K562 (cell line): ENCODE results near the gene DSTYK. TPM values are rescaled to one million over a fixed set of nuclear protein-coding genes. Genes with fewer than 3 reads are reported as not detected.

Source experiments
- ATAC-seq: fragments of 200-7000 bp; cut with Tn5 transposase; 3 replicates; pipeline ENCODE4 v1.9.1; 2020; ENCODE audit warnings: moderate library complexity
- BruUV-seq: library from RNA; stranded (reverse); fragments of 400-500 nt; replicated peaks from 2 replicates; lab custom pipeline; 2021; lab: Mats Ljungman, UMichigan
- CTCF ChIA-PET: fragments of 300-600 bp; formaldehyde crosslinking; extraction: SDS; loops from one replicate; lab custom pipeline; 2021; ENCODE audit warnings: low intra/inter-chr PET ratio; lab: Yijun Ruan, JAX
- POLR2A ChIA-PET: fragments of 300-600, 350-650 bp; sonication (Branson Sonifier 250); formaldehyde crosslinking; extraction: SDS; loops from one replicate; lab custom pipeline; 2021; ENCODE audit warnings: antibody characterized with exemption, inconsistent platforms; lab: Yijun Ruan, JAX
- DNase-seq, 4 experiments: peaks; one replicate each; pipeline versions ENCODE4 v3.0.0 to v3.0.0-alpha.2; 2011 to 2018; ENCODE audit warnings: low spot score in 3 of 4, mixed read lengths in 3 of 4; ENCODE audit errors: extremely low read depth in 1 of 4
- FAIRE-seq: peaks from 2 replicates; lab custom pipeline; 2011; peaks lifted over from hg19 to GRCh38; lab: Jason Lieb, UNC
- H2AFZ ChIP-seq: 2 replicates; pipeline ENCODE4 v1.6.0; 2011; ENCODE audit warnings: low read depth, low read length, control low read depth, inconsistent platforms
- H3K27ac ChIP-seq: fragments of 200-600 bp; 3 replicates; pipeline ENCODE4 v1.8.0; 2011; ENCODE audit warnings: low read depth, mild to moderate bottlenecking, control low read depth, inconsistent platforms, low read length, moderate library complexity, mixed read lengths; ENCODE audit errors: extremely low read depth
- H3K27me3 ChIP-seq, 2 experiments: fragments of 300-600 bp in 1 of 2; 2 replicates in 1 of 2; 3 replicates in 1 of 2; pipeline versions ENCODE4 v1.6.0 to v1.8.0; 2011; ENCODE audit warnings: inconsistent platforms in 2 of 2, low read length in 2 of 2, mild to moderate bottlenecking in 1 of 2, mixed read lengths in 1 of 2, moderate library complexity in 1 of 2; ENCODE audit not compliant: control insufficient read depth in 2 of 2, insufficient read depth in 2 of 2
- H3K36me3 ChIP-seq: fragments of 300-600 bp; 3 replicates; pipeline ENCODE4 v1.8.0; 2011; ENCODE audit warnings: mild to moderate bottlenecking, low read length, inconsistent platforms; ENCODE audit not compliant: control insufficient read depth, insufficient read depth
- H3K4me1 ChIP-seq, 2 experiments: fragments of 200-600 bp in 1 of 2; replicated peaks in 1 of 2; 2 replicates in 1 of 2; 3 replicates in 1 of 2; pipeline versions ENCODE4 v1.5.1 to v1.8.0; 2011; ENCODE audit warnings: inconsistent platforms in 2 of 2, low read length in 2 of 2, mild to moderate bottlenecking in 1 of 2, mixed read lengths in 1 of 2, moderate library complexity in 1 of 2; ENCODE audit not compliant: control insufficient read depth in 2 of 2, insufficient read depth in 2 of 2
- H3K4me2 ChIP-seq: 2 replicates; pipeline ENCODE4 v1.6.1; 2011; ENCODE audit warnings: low read length, control low read depth, inconsistent platforms, mixed read lengths; ENCODE audit not compliant: insufficient read depth
- H3K4me3 ChIP-seq: fragments of 200-600 bp; sonication (generic), shearing (Covaris generic); 2 replicates; pipeline ENCODE4 v1.5.1; 2016; ENCODE audit warnings: control low read depth, inconsistent platforms
- H3K79me2 ChIP-seq: fragments of 200-600 bp; 3 replicates; pipeline ENCODE4 v1.8.0; 2011; ENCODE audit warnings: low read length, inconsistent platforms; ENCODE audit not compliant: control insufficient read depth, insufficient read depth
- H3K9ac ChIP-seq, 2 experiments: 2 replicates each; pipeline versions ENCODE4 v1.6.0 to v1.6.1; 2011; ENCODE audit warnings: low read depth in 2 of 2, low read length in 2 of 2, control low read depth in 1 of 2, inconsistent platforms in 1 of 2, mild to moderate bottlenecking in 1 of 2, mixed read lengths in 1 of 2; ENCODE audit not compliant: insufficient read depth in 1 of 2
- H3K9me1 ChIP-seq: one replicate; pipeline ENCODE4 v1.6.0; 2011; ENCODE audit warnings: inconsistent platforms, mild to moderate bottlenecking, low read length, moderate library complexity; ENCODE audit not compliant: control insufficient read depth, insufficient read depth
- H3K9me3 ChIP-seq: replicated peaks from 2 replicates; pipeline ENCODE4 v1.5.1; 2011; ENCODE audit warnings: low read depth, low read length, inconsistent platforms; ENCODE audit not compliant: control insufficient read depth, insufficient read depth
- H4K20me1 ChIP-seq: replicated peaks from 2 replicates; pipeline ENCODE4 v1.6.1; 2011; ENCODE audit warnings: low read length, inconsistent platforms, mixed read lengths; ENCODE audit not compliant: control insufficient read depth, insufficient read depth
- CBFA2T2 ChIP-seq: fragments of 450-650 bp; conservative IDR thresholded peaks from 2 replicates; pipeline ENCODE4 v1.6.1; 2017; ENCODE audit warnings: mild to moderate bottlenecking
- CREM ChIP-seq: IDR thresholded peaks from 2 replicates; pipeline ENCODE4 v1.6.1; 2014; ENCODE audit warnings: antibody characterized with exemption, low read depth
- EP300 ChIP-seq: IDR thresholded peaks from 2 replicates; pipeline ENCODE4 v1.6.1; 2012; ENCODE audit warnings: low read length, improper control_type of control experiment
- HDAC2 ChIP-seq: fragments of 450-650 bp; IDR thresholded peaks from 2 replicates; pipeline ENCODE4 v1.6.1; 2016; ENCODE audit warnings: mild to moderate bottlenecking
- KDM4B ChIP-seq, 2 experiments: fragments of 450-650 bp in 1 of 2; sonication (generic) in 1 of 2; IDR thresholded peaks; 2 replicates each; pipeline ENCODE4 v1.6.1; 2016 to 2017; ENCODE audit warnings: borderline replicate concordance in 2 of 2, antibody characterized with exemption in 1 of 2, low read depth in 1 of 2, mild to moderate bottlenecking in 1 of 2
- MCM7 ChIP-seq, 2 experiments: fragments of 450-650 bp; IDR thresholded peaks; 2 replicates each; pipeline ENCODE4 v1.6.1; 2016 to 2018
- PHB2 ChIP-seq: fragments of 450-650 bp; IDR thresholded peaks from 2 replicates; pipeline ENCODE4 v1.6.1; 2017; ENCODE audit warnings: low read depth
- SIN3B ChIP-seq: fragments of 450-650 bp; IDR thresholded peaks from 2 replicates; pipeline ENCODE4 v1.6.1; 2017; ENCODE audit warnings: low read depth, mild to moderate bottlenecking, moderate library complexity
- ZC3H8 ChIP-seq: fragments of 450-650 bp; IDR thresholded peaks from 2 replicates; pipeline ENCODE4 v1.6.1; 2017
- ZFP30 ChIP-seq: fragments of 250-450 bp; sonication (Bioruptor Pico); IDR thresholded peaks from 2 replicates; pipeline ENCODE4 v1.8.0; 2022; ENCODE audit warnings: moderate library complexity, mild to moderate bottlenecking, inconsistent platforms, borderline replicate concordance
- WGBS: fragments of 100-300 bp; shearing (Covaris generic); methylation state at CpG from one replicate; pipeline ENCODE4 v1.1.6; 2016; ENCODE audit warnings: low coverage, mixed read lengths; ENCODE audit not compliant: insufficient coverage; ENCODE audit errors: missing lambda C conversion rate; 5-methylcytosine and 5-hydroxymethylcytosine counted together
- in situ Hi-C: fragments of 300-500 bp; cut with MboI; formaldehyde crosslinking; loops from 4 replicates; pipeline ENCODE4 v1.15.0; 2018; ENCODE audit warnings: inconsistent platforms, mixed read lengths
- intact Hi-C: fragments of 100-400 bp; cut with micrococcal nuclease; formaldehyde crosslinking; loops from 2 replicates; pipeline ENCODE4 v1.14.2; 2022
- polyA plus RNA-seq, 8 experiments: library from polyadenylated mRNA; depleted of rRNA in 4 of 8; stranded (reverse) in 5 of 8; unstranded in 3 of 8; fragments of >200 nt; fragmentation: Nextera tagmentation in 2 of 8; fragmentation: Illumina TruSeq in 1 of 8; extraction: Ambion mirVana in 2 of 8; extraction: Trizol in 1 of 8; gene quantifications; 2 replicates each; pipeline versions ENCODE4 v1.2.1 to v1.2.3, GENCODE V29; 2011 to 2014; ENCODE audit warnings: inconsistent platforms in 1 of 8, missing spikeins in 1 of 8
- total RNA-seq, 7 experiments: library from RNA; depleted of rRNA in 6 of 7; stranded (reverse); fragments of >200 nt in 6 of 7; fragmentation: Illumina TruSeq in 2 of 7; extraction: Trizol in 2 of 7; gene quantifications; 2 replicates each; pipeline versions ENCODE4 v1.2.1 to v1.2.3, GENCODE V29; 2011 to 2021; ENCODE audit warnings: low replicate concordance in 1 of 7
- TF ChIP-seq, protein P1 (sequence below): fragments of 250-450 bp; sonication (Bioruptor Pico); IDR thresholded peaks from 2 replicates; pipeline ENCODE4 v1.5.0; 2020; ENCODE audit warnings: mild to moderate bottlenecking, borderline replicate concordance
- TF ChIP-seq, protein P2 (sequence below): fragments of 250-450 bp; sonication (Bioruptor Pico); IDR thresholded peaks from 2 replicates; pipeline ENCODE4 v1.6.1; 2021; ENCODE audit warnings: mild to moderate bottlenecking
- TF ChIP-seq, protein P3 (sequence below): fragments of 200-800 bp; sonication (Bioruptor generic); IDR thresholded peaks from 2 replicates; pipeline ENCODE4 v1.6.1; 2016; ENCODE audit warnings: missing genetic modification characterization, missing compliant biosample characterization

The DSTYK gene
- total and polyA plus RNA-seq, 9 of the 15 experiments (the other 6 are each of a cell fraction or from before 2014, with no cell fraction given): 4.2 to 7.1 (median 6.2) TPM

DNA sequence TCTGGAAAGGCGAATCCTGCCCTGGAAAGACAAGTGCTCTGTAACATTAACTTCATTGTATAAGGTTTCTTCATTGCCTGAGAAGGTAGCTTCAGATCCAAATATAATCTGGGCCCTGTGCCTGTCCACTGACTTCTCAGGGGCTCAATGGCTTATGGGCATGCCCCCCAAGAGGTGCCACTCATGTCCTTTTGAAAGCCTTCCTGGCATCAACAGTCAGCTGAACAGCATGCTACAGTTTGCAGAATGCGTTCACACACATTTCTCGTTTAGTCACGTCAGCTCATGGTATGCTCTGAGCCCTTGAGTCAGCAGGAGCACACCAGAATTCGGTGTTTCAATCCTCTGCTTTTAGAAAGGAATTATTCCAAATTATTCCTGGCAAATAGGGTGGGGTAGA, 40.1 kb upstream of the DSTYK start:
- ChIA-PET CTCF (no interaction called here), POLR2A (interaction anchor here (0.7 to 3.7 kb wide), 5 partner anchors 14 to 583 kb away, joined by 3 to 14 read pairs (median 4); no protein-coding TSS in a partner anchor)
- no TSS peak for BruUV-seq
- intact Hi-C loops: no loop called here
- in situ Hi-C loops: no loop called here
- ATAC-seq (no peak), DNase-seq (no peak), FAIRE-seq (no peak)
- Histone ChIP-seq H3K9me3 (no peaks in the 10 kb centered on the region), H3K79me2 (no peaks in the 10 kb centered on the region), H3K9ac (no peak overlapping the region), H3K4me1 (peaks cover 35 to 37% of the 10 kb centered on the region in 2 experiments), H3K27me3 (peaks cover 0 to 6% of the 10 kb centered on the region in 2 experiments; a peak in 2 of 5 replicates), H2AFZ (no peak overlapping the region), H4K20me1 (peaks cover 3% of the 10 kb centered on the region; the same call in 1 of the 2 replicates), H3K9me1 (no peaks in the 10 kb centered on the region), H3K27ac (no peak overlapping the region), H3K36me3 (no peaks in the 10 kb centered on the region), H3K4me2 (no peak overlapping the region), H3K4me3 (no peak overlapping the region)
- TF ChIP-seq, protein P1, sequence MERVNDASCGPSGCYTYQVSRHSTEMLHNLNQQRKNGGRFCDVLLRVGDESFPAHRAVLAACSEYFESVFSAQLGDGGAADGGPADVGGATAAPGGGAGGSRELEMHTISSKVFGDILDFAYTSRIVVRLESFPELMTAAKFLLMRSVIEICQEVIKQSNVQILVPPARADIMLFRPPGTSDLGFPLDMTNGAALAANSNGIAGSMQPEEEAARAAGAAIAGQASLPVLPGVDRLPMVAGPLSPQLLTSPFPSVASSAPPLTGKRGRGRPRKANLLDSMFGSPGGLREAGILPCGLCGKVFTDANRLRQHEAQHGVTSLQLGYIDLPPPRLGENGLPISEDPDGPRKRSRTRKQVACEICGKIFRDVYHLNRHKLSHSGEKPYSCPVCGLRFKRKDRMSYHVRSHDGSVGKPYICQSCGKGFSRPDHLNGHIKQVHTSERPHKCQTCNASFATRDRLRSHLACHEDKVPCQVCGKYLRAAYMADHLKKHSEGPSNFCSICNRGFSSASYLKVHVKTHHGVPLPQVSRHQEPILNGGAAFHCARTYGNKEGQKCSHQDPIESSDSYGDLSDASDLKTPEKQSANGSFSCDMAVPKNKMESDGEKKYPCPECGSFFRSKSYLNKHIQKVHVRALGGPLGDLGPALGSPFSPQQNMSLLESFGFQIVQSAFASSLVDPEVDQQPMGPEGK: no peak
- TF ChIP-seq KDM4B (IDR thresholded peaks at IDR 0.05; ENCODE audit: borderline replicate concordance in 2 of 2, low read depth in 1 of 2) (no peak), CBFA2T2 (no peak), CREM (no peak), MCM7 (IDR thresholded peaks at IDR 0.05) (no peak), SIN3B (no peak), ZC3H8 (no peak), PHB2 (no peak), HDAC2 (no peak), ZFP30 (CRISPR knock-in tag) (no peak), EP300 (no peak)
- TF ChIP-seq, protein P2, sequence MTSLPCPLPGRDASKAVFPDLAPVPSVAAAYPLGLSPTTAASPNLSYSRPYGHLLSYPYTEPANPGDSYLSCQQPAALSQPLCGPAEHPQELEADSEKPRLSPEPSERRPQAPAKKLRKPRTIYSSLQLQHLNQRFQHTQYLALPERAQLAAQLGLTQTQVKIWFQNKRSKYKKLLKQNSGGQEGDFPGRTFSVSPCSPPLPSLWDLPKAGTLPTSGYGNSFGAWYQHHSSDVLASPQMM (CRISPR knock-in tag): no peak
- TF ChIP-seq, protein P3, sequence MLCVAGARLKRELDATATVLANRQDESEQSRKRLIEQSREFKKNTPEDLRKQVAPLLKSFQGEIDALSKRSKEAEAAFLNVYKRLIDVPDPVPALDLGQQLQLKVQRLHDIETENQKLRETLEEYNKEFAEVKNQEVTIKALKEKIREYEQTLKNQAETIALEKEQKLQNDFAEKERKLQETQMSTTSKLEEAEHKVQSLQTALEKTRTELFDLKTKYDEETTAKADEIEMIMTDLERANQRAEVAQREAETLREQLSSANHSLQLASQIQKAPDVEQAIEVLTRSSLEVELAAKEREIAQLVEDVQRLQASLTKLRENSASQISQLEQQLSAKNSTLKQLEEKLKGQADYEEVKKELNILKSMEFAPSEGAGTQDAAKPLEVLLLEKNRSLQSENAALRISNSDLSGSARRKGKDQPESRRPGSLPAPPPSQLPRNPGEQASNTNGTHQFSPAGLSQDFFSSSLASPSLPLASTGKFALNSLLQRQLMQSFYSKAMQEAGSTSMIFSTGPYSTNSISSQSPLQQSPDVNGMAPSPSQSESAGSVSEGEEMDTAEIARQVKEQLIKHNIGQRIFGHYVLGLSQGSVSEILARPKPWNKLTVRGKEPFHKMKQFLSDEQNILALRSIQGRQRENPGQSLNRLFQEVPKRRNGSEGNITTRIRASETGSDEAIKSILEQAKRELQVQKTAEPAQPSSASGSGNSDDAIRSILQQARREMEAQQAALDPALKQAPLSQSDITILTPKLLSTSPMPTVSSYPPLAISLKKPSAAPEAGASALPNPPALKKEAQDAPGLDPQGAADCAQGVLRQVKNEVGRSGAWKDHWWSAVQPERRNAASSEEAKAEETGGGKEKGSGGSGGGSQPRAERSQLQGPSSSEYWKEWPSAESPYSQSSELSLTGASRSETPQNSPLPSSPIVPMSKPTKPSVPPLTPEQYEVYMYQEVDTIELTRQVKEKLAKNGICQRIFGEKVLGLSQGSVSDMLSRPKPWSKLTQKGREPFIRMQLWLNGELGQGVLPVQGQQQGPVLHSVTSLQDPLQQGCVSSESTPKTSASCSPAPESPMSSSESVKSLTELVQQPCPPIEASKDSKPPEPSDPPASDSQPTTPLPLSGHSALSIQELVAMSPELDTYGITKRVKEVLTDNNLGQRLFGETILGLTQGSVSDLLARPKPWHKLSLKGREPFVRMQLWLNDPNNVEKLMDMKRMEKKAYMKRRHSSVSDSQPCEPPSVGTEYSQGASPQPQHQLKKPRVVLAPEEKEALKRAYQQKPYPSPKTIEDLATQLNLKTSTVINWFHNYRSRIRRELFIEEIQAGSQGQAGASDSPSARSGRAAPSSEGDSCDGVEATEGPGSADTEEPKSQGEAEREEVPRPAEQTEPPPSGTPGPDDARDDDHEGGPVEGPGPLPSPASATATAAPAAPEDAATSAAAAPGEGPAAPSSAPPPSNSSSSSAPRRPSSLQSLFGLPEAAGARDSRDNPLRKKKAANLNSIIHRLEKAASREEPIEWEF (CRISPR knock-in tag): no peak
- WGBS: 22% methylated on average over 5 of the region's 5 CpGs
